DND-41 (cell line): Measurements from ENCODE around the gene RMND5B.

Experiments used
- ATAC-seq: fragments of 200-7000 bp; cut with Tn5 transposase; 3 replicates; pipeline ENCODE4 v1.9.1; 2021; ENCODE audit warnings: low read depth; ENCODE audit not compliant: insufficient read depth
- DNase-seq: peaks from one replicate; pipeline ENCODE4 v3.0.0-alpha.2; 2020
- H2AFZ ChIP-seq: 2 replicates; pipeline ENCODE4 v1.6.0; 2012; ENCODE audit warnings: low read depth, low read length
- H3K27ac ChIP-seq: 2 replicates; pipeline ENCODE4 v1.5.1; 2012; ENCODE audit warnings: low read length, inconsistent platforms
- H3K27me3 ChIP-seq: fragments of 200-600 bp; sonication (generic); 2 replicates; pipeline ENCODE4 v1.6.0; 2012; ENCODE audit warnings: low read length, mild to moderate bottlenecking, inconsistent platforms; ENCODE audit not compliant: insufficient read depth, poor library complexity
- H3K36me3 ChIP-seq: 2 replicates; pipeline ENCODE4 v1.5.1; 2012; ENCODE audit warnings: low read length, inconsistent platforms; ENCODE audit not compliant: insufficient read depth
- H3K4me1 ChIP-seq: 2 replicates; pipeline ENCODE4 v1.5.1; 2012; ENCODE audit warnings: mild to moderate bottlenecking, low read length; ENCODE audit not compliant: insufficient read depth
- H3K4me2 ChIP-seq: 2 replicates; pipeline ENCODE4 v1.6.0; 2012; ENCODE audit warnings: mild to moderate bottlenecking, moderate library complexity, low read length, inconsistent platforms; ENCODE audit not compliant: insufficient read depth
- H3K4me3 ChIP-seq, 2 experiments: fragments of 200-600 bp in 1 of 2; shearing (Covaris generic) in 1 of 2; 2 replicates each; pipeline ENCODE4 v1.5.1; 2012 to 2016; ENCODE audit warnings: inconsistent platforms in 2 of 2, low read length in 2 of 2, mild to moderate bottlenecking in 2 of 2, low read depth in 1 of 2, moderate library complexity in 1 of 2
- H3K79me2 ChIP-seq: 2 replicates; pipeline ENCODE4 v1.6.0; 2012; ENCODE audit warnings: low read length, inconsistent platforms; ENCODE audit not compliant: insufficient read depth
- H3K9ac ChIP-seq: 2 replicates; pipeline ENCODE4 v1.6.0; 2012; ENCODE audit warnings: low read depth, mild to moderate bottlenecking, inconsistent platforms, low read length, moderate library complexity
- H3K9me3 ChIP-seq: 2 replicates; pipeline ENCODE4 v1.5.1; 2012; ENCODE audit warnings: low read length, moderate library complexity, mild to moderate bottlenecking, inconsistent platforms; ENCODE audit not compliant: insufficient read depth, severe bottlenecking
- H4K20me1 ChIP-seq: 2 replicates; pipeline ENCODE4 v1.6.0; 2012; ENCODE audit warnings: low read length; ENCODE audit not compliant: insufficient read depth
- CTCF ChIP-seq: IDR thresholded peaks from 2 replicates; pipeline ENCODE4 v1.5.1; 2012; ENCODE audit warnings: borderline replicate concordance, low read length, moderate library complexity, mild to moderate bottlenecking; ENCODE audit not compliant: poor library complexity, severe bottlenecking; ENCODE audit errors: extremely low read depth
- EZH2 ChIP-seq: IDR thresholded peaks from 3 replicates; pipeline ENCODE4 v1.6.1; 2012; ENCODE audit warnings: borderline replicate concordance, low read depth, mild to moderate bottlenecking, moderate library complexity, low read length, inconsistent platforms; ENCODE audit not compliant: severe bottlenecking

The RMND5B gene

GRCh38 chr5:178119915-178120606 lies 10.8 kb upstream of the RMND5B start:
- Histone ChIP-seq H3K9me3 (no peaks in the 10 kb centered on the region), H3K27ac (no peak overlapping the region), H3K4me2 (no peak overlapping the region), H3K36me3 (no peaks in the 10 kb centered on the region), H3K9ac (peak overlapping the region; percentile 56; the same call in 1 of the 2 replicates), H2AFZ (no peak overlapping the region), H3K79me2 (no peaks in the 10 kb centered on the region), H4K20me1 (peaks cover 7% of the 10 kb centered on the region; the same call in 1 of the 2 replicates), H3K27me3 (peaks cover 21% of the 10 kb centered on the region), H3K4me3 (no peak overlapping the region), H3K4me1 (peaks cover 48% of the 10 kb centered on the region)
- DNase-seq (no peak), ATAC-seq (no peak)
- no peak for TF ChIP-seq CTCF

- H3K4me1 ChIP-seq: peaks cover 45% of the 10 kb centered on the region
- H3K4me3 ChIP-seq: peak overlapping the region in 1 of 2 experiments; percentile 56; a peak in 2 of 4 replicates
- H3K27me3 ChIP-seq: peaks cover 14% of the 10 kb centered on the region
- peak; percentile 95 for ATAC-seq
- peak overlapping the region; percentile 64 for H3K27ac ChIP-seq
- no peaks in the 10 kb centered on the region for H3K36me3 ChIP-seq
- peak; percentile 86 for TF ChIP-seq CTCF
- TF ChIP-seq EZH2: no peak
- no peaks in the 10 kb centered on the region for H3K9me3 ChIP-seq
- peak; percentile 95 for DNase-seq
- peaks cover 3% of the 10 kb centered on the region; the same call in 1 of the 2 replicates for H4K20me1 ChIP-seq
- H3K79me2 ChIP-seq: no peaks in the 10 kb centered on the region
- peak overlapping the region; percentile 56 for H3K9ac ChIP-seq
- peak overlapping the region; percentile 81 for H2AFZ ChIP-seq
- H3K4me2 ChIP-seq: peak overlapping the region; percentile 89
Measured at GRCh38 chr5:178120607-178121357, 10.0 kb upstream of the RMND5B start.

- H2AFZ ChIP-seq: peak overlapping the region; percentile 81
- H3K4me2 ChIP-seq: peak overlapping the region; percentile 89
- H4K20me1 ChIP-seq: peaks cover 3% of the 10 kb centered on the region; the same call in 1 of the 2 replicates
- peaks cover 38% of the 10 kb centered on the region for H3K4me1 ChIP-seq
- peak; percentile 34 for DNase-seq
- no peaks in the 10 kb centered on the region for H3K36me3 ChIP-seq
- no peaks in the 10 kb centered on the region for H3K79me2 ChIP-seq
- peak overlapping the region; percentile 56 for H3K9ac ChIP-seq
- peaks cover 6% of the 10 kb centered on the region for H3K27me3 ChIP-seq
- H3K27ac ChIP-seq: peak overlapping the region; percentile 64
- peak; percentile 22 for ATAC-seq
- TF ChIP-seq EZH2 (no peak), CTCF (peak; percentile 5)
- H3K4me3 ChIP-seq: peak overlapping the region in 1 of 2 experiments; percentile 56; a peak in 2 of 4 replicates
- no peaks in the 10 kb centered on the region for H3K9me3 ChIP-seq
Measured at GRCh38 chr5:178121391-178122276, 9.2 kb upstream of the RMND5B start.
